Tibial artery (tissue), 4 donors: ENCODE measurements around the gene DUSP7.

ENCODE experiments used
- DNase-seq, 2 donors: peaks; one replicate each; pipeline ENCODE4 v3.0.0-alpha.2; 2019
- H3K27ac ChIP-seq, 2 donors: fragments of 200-600 bp; sonication (generic) in 1 of 2; 1 replicate in 1 of 2; 2 replicates in 1 of 2; pipeline ENCODE4 v1.5.1; 2018 to 2019; ENCODE audit warnings: mild to moderate bottlenecking in 1 of 2
- H3K27me3 ChIP-seq, 2 donors: fragments of 200-600 bp; sonication (generic) in 1 of 2; one replicate each; pipeline versions ENCODE4 v1.5.1 to v1.6.0; 2016 to 2019
- H3K36me3 ChIP-seq, 3 donors: fragments of 200-600 bp; sonication (generic) in 2 of 3; one replicate each; pipeline ENCODE4 v1.5.1; 2016 to 2019; ENCODE audit warnings: mild to moderate bottlenecking in 2 of 3
- H3K4me1 ChIP-seq, 4 donors: fragments of 200-600 bp; sonication (generic) in 2 of 4; 1 replicate in 3 of 4; 2 replicates in 1 of 4; pipeline ENCODE4 v1.5.1; 2016 to 2019
- H3K4me3 ChIP-seq, 2 donors: fragments of 200-600 bp; sonication (generic) in 1 of 2; 1 replicate in 1 of 2; 2 replicates in 1 of 2; pipeline ENCODE4 v1.5.1; 2018 to 2019; ENCODE audit warnings: mild to moderate bottlenecking in 2 of 2
- H3K9me3 ChIP-seq, 3 donors: fragments of 200-600 bp; sonication (generic) in 1 of 3; one replicate each; pipeline ENCODE4 v1.5.1; 2016 to 2019
- intact Hi-C: fragments of 100-400 bp; cut with DNase I; formaldehyde crosslinking; loops from one replicate; pipeline ENCODE4 v1.15.0; 2023; ENCODE audit warnings: low total_unique reads
- TF ChIP-seq, protein P1 (sequence below), 2 experiments: fragments of 200-600 bp in 1 of 2; fragments of 450-650 bp in 1 of 2; IDR thresholded peaks; one replicate each; pipeline ENCODE4 v1.5.1; 2017 to 2019; ENCODE audit warnings: antibody characterized with exemption in 2 of 2, mild to moderate bottlenecking in 1 of 2, moderate library complexity in 1 of 2

DUSP7 gene

DNA sequence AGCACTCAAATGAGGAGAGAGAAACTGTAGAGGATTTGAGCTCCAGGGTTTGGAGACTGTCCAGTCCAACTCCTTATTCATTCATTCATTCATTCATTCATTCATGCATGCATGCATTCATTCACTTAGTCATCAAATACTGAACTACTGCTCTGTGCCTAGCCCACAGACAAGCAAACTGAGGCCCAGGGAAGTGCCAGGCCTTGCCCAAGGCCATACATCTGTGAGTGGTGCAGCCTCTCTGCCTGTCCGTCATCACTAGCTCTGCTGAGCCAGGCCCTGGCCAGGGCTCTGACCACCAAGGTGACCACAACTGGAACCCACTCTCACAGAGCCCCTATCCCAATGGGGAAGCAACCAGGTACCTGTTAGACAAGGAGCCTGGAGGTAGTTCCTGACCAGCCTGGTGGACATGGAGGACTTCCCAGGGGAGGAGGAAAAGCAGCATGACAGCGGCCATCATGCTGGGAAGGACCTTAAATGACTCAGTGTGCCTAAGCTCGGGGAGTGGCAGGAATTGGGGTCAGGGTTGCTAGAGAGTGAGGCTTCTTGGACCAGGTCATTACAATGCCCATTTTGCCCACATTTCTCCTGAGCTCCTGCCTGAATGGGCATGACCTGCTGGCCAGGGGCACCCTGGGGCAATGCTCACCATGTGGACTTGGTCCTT is 33.1 kb downstream of the DUSP7 start:
- no peak for DNase-seq
- H3K27ac ChIP-seq: peak overlapping the region; percentile 84 to 92
- H3K4me3 ChIP-seq: peak overlapping the region; percentile 35 to 41
- H3K27me3 ChIP-seq: no peaks in the 10 kb centered on the region
- H3K36me3 ChIP-seq: no peaks in the 10 kb centered on the region
- peaks cover 0 to 84% (median 78%) of the 10 kb centered on the region in 4 donors for H3K4me1 ChIP-seq
- intact Hi-C loops: no loop called here
- no peaks in the 10 kb centered on the region for H3K9me3 ChIP-seq
- TF ChIP-seq, protein P1, sequence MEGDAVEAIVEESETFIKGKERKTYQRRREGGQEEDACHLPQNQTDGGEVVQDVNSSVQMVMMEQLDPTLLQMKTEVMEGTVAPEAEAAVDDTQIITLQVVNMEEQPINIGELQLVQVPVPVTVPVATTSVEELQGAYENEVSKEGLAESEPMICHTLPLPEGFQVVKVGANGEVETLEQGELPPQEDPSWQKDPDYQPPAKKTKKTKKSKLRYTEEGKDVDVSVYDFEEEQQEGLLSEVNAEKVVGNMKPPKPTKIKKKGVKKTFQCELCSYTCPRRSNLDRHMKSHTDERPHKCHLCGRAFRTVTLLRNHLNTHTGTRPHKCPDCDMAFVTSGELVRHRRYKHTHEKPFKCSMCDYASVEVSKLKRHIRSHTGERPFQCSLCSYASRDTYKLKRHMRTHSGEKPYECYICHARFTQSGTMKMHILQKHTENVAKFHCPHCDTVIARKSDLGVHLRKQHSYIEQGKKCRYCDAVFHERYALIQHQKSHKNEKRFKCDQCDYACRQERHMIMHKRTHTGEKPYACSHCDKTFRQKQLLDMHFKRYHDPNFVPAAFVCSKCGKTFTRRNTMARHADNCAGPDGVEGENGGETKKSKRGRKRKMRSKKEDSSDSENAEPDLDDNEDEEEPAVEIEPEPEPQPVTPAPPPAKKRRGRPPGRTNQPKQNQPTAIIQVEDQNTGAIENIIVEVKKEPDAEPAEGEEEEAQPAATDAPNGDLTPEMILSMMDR (IDR thresholded peaks at IDR 0.05): no peak

DNA sequence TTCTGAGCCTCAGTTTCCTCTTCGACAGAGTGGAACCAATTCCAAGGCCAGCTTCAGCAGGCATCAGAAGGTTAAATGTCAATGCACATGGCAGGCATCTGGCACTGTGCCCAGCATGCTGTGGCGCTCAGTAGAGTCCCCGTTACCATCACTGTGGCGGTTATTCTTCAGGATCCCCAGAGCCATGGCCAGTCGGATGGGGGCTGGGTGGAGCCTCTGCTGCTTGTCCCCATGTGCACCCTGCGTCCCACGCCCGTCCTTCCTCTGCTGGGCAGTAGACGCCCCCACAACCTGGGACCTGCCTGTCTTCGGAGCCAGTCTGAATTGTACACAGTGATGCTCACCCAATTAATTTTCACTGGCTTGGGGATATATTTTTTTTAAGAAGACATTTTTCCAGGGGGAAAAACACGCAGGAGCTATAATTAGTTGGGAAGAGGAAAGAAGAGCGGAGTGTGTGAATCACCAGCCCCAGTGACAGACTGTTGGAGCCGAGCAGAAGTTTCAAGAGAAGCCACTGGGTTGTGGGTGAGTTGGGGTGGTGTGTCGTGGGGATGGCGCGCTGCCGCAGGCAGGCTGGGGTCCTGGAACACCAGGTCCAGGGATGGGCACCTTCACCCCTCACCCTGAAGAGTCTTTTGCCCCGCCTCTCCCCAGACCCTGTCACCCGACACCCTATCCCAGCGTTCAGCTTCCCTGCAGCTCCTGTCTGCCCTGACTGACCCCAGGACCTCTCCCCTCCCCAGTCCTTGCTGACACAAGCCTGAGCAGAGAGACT is 33.9 kb downstream of the DUSP7 start:
- intact Hi-C loops: no loop called here
- Histone ChIP-seq H3K4me1 (peaks cover 0 to 91% (median 83%) of the 10 kb centered on the region in 4 donors), H3K27me3 (no peaks in the 10 kb centered on the region), H3K36me3 (no peaks in the 10 kb centered on the region), H3K4me3 (peak overlapping the region; percentile 35 to 41), H3K27ac (peak overlapping the region; percentile 84 to 92), H3K9me3 (no peaks in the 10 kb centered on the region)
- TF ChIP-seq, protein P1 (IDR thresholded peaks at IDR 0.05): peak in 1 of 2 experiments; percentile 23
- peak; percentile 48 to 84 for DNase-seq

DNA sequence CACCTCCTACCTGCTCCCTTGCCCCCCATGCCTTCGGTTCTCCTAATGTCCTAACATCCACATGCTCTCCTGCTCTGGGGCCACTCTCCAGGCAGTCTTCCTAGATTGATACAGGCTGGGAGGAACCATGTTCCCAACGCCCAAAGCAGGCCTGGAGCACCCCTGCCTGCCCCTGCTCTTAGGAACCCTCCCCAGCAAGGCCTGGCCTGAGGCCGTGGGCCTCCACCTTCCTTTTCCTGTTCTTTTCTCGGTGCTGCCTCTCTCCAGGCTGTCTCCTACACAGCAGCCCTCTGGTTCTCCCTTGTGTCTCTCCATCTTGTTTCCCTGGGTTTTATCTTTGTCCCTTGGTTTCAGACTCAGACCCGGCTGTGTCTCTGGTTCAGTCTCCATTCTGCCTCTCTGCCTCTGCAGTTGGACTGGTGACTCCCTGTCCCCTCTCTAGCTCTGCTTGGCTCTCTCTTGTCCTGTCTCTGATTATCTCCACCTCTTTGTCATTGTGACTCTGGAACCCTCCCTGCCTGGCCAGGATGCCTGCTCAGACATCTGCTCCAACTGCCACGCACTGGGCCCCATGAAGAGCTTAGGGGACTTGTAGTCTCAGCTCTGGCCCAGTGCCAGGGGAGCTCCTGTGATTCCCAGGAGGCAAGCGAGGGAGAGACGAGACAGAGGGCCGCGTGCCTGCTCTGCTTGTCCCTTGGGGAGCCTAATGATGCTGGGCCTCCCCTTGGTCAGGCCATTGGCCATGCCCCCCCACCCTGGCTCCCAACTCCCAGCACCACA is 34.7 kb downstream of the DUSP7 start:
- intact Hi-C loops: no loop called here
- peak; percentile 42 to 78 for DNase-seq
- Histone ChIP-seq H3K36me3 (no peaks in the 10 kb centered on the region), H3K9me3 (no peaks in the 10 kb centered on the region), H3K4me1 (peaks cover 0 to 99% (median 91%) of the 10 kb centered on the region in 4 donors), H3K27ac (peak overlapping the region; percentile 84 to 92), H3K4me3 (no peak overlapping the region), H3K27me3 (no peaks in the 10 kb centered on the region)
- TF ChIP-seq, protein P1 (IDR thresholded peaks at IDR 0.05): no peak

DNA sequence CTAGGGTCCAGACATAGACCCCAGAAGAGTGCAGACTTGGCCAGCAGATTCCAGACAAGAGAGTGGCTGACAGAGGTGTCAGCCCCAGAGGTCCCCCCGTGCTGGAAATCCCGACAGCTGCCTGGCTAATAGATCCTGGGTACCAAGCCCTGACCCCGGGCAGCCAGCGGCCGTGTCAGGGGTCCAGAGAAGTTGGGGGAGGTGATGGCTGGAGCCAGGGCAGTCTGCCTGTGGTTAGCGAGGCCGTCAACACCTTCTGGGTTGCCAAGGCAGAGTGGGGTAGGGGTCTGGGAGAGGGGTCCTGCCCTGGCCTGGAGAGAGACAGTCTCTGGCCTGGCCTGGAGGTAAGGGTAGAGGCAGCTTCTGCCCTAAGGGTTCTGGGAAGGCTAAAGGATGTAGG is 35.6 kb downstream of the DUSP7 start:
- no peaks in the 10 kb centered on the region for H3K36me3 ChIP-seq
- TF ChIP-seq, protein P1 (IDR thresholded peaks at IDR 0.05): no peak
- no peaks in the 10 kb centered on the region for H3K9me3 ChIP-seq
- H3K27me3 ChIP-seq: no peaks in the 10 kb centered on the region
- intact Hi-C loops: no loop called here
- DNase-seq: no peak
- H3K4me1 ChIP-seq: peaks cover 0 to 100% (median 95%) of the 10 kb centered on the region in 4 donors
- peak overlapping the region; percentile 84 to 92 for H3K27ac ChIP-seq
- H3K4me3 ChIP-seq: no peak overlapping the region

DNA sequence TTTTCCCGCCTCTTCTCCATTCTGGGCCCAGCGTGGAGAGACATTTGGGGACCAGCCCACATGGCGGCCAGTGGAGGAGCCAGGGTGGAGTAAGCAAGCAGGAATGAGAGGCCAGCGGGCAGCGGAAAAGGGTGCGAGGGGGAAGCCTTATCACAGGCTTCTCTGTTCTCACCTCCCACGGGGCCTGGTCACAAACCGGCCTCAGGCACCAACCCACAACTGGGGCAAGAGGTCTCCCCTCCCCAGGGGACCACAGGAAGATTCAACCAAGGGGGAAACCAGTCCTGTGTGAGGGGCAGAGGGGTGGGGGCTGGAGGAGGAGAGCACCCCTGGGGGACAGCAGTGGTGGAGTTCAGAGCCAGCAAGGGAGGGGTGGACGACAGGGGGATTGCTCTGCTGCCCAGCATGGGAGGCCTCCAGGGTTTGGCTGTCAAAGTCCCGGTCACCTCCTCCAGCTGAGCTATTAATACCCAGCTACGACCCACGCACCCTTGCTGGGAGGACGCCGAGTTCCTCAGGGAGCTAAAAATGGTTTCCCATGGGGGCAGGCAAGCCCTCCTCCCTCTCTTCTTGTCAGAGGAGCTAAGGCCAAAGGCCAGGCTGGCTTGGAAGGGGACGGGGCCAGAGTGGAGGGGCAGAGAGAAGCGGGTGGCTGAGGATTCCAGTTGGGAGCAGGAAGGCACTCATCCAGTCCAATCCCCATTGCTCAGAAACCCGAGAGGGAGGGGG is 36.9 kb downstream of the DUSP7 start:
- Histone ChIP-seq H3K4me3 (no peak overlapping the region), H3K4me1 (peaks cover 0 to 95% (median 83%) of the 10 kb centered on the region in 4 donors), H3K27ac (peak overlapping the region; percentile 84 to 92), H3K9me3 (no peaks in the 10 kb centered on the region), H3K27me3 (no peaks in the 10 kb centered on the region), H3K36me3 (no peaks in the 10 kb centered on the region)
- DNase-seq: peak; percentile 78 to 97
- TF ChIP-seq, protein P1 (IDR thresholded peaks at IDR 0.05): peak in 1 of 2 experiments; percentile 12
- intact Hi-C loops: loop anchor here (2.0 kb wide), 1 partner anchor 35 kb away; no protein-coding TSS in a partner anchor
